Body of pancreas (tissue), 4 donors: ENCODE data around the gene ANKMY1.

ENCODE experiments used
- CTCF ChIP-seq, 7 experiments: fragments of 450-650 bp in 4 of 7; fragments of 200-600 bp in 3 of 7; sonication (generic) in 3 of 7; IDR thresholded peaks; one replicate each; pipeline ENCODE4 v1.5.1; 2016 to 2019; ENCODE audit warnings: antibody characterized with exemption in 7 of 7
- POLR2A ChIP-seq, 3 donors: fragments of 450-650 bp; IDR thresholded peaks; one replicate each; pipeline ENCODE4 v1.6.1; 2016; ENCODE audit warnings: antibody characterized with exemption in 3 of 3, mild to moderate bottlenecking in 2 of 3

DNA sequence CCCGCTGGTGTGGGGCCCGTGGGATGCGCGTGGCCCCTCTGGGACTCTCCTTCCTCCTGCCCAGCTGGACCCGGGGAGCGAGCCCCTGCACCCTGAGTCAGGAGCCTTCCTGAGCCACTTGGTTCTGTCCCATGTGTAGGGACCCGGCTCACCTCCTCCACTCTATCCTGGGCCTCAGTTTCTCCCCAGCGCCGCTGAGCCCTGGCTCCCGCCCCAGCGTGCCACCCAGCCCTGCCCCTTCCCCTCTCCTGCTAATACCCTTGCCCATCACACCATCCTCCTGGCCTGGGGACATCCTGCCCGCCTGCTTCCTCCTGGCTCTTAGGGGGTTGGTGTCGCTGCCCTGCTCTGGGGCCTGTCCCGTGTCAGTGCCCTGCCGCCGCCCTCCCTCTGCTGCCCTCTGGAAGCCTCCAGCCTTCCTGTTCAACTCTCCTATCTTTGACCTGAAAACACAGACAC, 97.5 kb downstream of the ANKMY1 start:
- no peak for TF ChIP-seq CTCF (IDR thresholded peaks at IDR 0.05)
- TF ChIP-seq POLR2A (IDR thresholded peaks at IDR 0.05): no peak
